Keratinocyte (primary cell): Measurements from ENCODE around the gene PTPDC1. TPM values are rescaled to one million over a fixed set of nuclear protein-coding genes. Genes with fewer than 3 reads are reported as not detected.

ENCODE experiments used
- DNase-seq: peaks from one replicate; pipeline ENCODE4 v3.0.0-alpha.2; 2011; ENCODE audit warnings: low read depth, missing footprints, low spot score
- FAIRE-seq: peaks from 2 replicates; lab custom pipeline; 2011; peaks lifted over from hg19 to GRCh38; lab: Jason Lieb, UNC
- H2AFZ ChIP-seq: 2 replicates; pipeline ENCODE4 v1.6.0; 2012; ENCODE audit warnings: low read length, control low read depth, inconsistent platforms; ENCODE audit not compliant: control insufficient read depth
- H3K27ac ChIP-seq: 2 replicates; pipeline ENCODE4 v1.5.1; 2011; ENCODE audit warnings: low read length; ENCODE audit not compliant: control insufficient read depth, insufficient read depth
- H3K27me3 ChIP-seq: 3 replicates; pipeline ENCODE4 v1.6.0; 2011; ENCODE audit warnings: low read length; ENCODE audit not compliant: control insufficient read depth, insufficient read depth; ENCODE audit errors: extremely low read depth
- H3K36me3 ChIP-seq, 2 experiments: 2 replicates in 1 of 2; 3 replicates in 1 of 2; pipeline ENCODE4 v1.5.1; 2011; ENCODE audit warnings: low read length in 2 of 2, mild to moderate bottlenecking in 1 of 2; ENCODE audit not compliant: control insufficient read depth in 2 of 2, insufficient read depth in 2 of 2; ENCODE audit errors: extremely low read depth in 1 of 2
- H3K4me1 ChIP-seq: 3 replicates; pipeline ENCODE4 v1.5.1; 2011; ENCODE audit warnings: low read length; ENCODE audit not compliant: control insufficient read depth, insufficient read depth; ENCODE audit errors: extremely low read depth
- H3K4me2 ChIP-seq: 3 replicates; pipeline ENCODE4 v1.6.0; 2011; ENCODE audit warnings: low read depth, low read length; ENCODE audit not compliant: control insufficient read depth, insufficient read depth; ENCODE audit errors: extremely low read depth
- H3K4me3 ChIP-seq, 3 experiments: fragments of 200-600 bp in 1 of 3; sonication (generic) in 1 of 3; 2 replicates in 2 of 3; 3 replicates in 1 of 3; pipeline ENCODE4 v1.5.1; 2011 to 2016; ENCODE audit warnings: low read length in 3 of 3, mild to moderate bottlenecking in 3 of 3, control low read depth in 2 of 3, inconsistent platforms in 1 of 3, low read depth in 1 of 3, mixed read lengths in 1 of 3, mixed run types in 1 of 3, moderate library complexity in 1 of 3; ENCODE audit not compliant: control insufficient read depth in 2 of 3, insufficient read depth in 2 of 3; ENCODE audit errors: extremely low read depth in 1 of 3
- H3K79me2 ChIP-seq: 2 replicates; pipeline ENCODE4 v1.6.0; 2012; ENCODE audit warnings: low read length; ENCODE audit not compliant: control insufficient read depth, insufficient read depth
- H3K9ac ChIP-seq: 3 replicates; pipeline ENCODE4 v1.6.0; 2011; ENCODE audit warnings: low read length; ENCODE audit not compliant: control insufficient read depth, insufficient read depth; ENCODE audit errors: extremely low read depth
- H3K9me1 ChIP-seq: 3 replicates; pipeline ENCODE4 v1.6.0; 2011; ENCODE audit warnings: low read length; ENCODE audit not compliant: control insufficient read depth, insufficient read depth; ENCODE audit errors: extremely low read depth
- H3K9me3 ChIP-seq: 2 replicates; pipeline ENCODE4 v1.5.1; 2012; ENCODE audit warnings: low read depth, low read length; ENCODE audit not compliant: control insufficient read depth
- H4K20me1 ChIP-seq: 3 replicates; pipeline ENCODE4 v1.6.0; 2011; ENCODE audit warnings: low read length; ENCODE audit not compliant: control insufficient read depth, insufficient read depth; ENCODE audit errors: extremely low read depth
- EZH2 ChIP-seq: IDR thresholded peaks from one replicate; pipeline ENCODE4 v1.6.1; 2012; ENCODE audit warnings: inconsistent platforms, mild to moderate bottlenecking, low read length, moderate library complexity
- dilution Hi-C: fragments of 300-500 bp; cut with MboI; formaldehyde crosslinking; loops from one replicate; pipeline ENCODE4 v1.7.0; 2020; ENCODE audit warnings: low sequenced_read_pairs; ENCODE audit not compliant: extremely low pct_ligation_motif_present
- polyA plus RNA-seq, 5 experiments: library from polyadenylated mRNA; depleted of rRNA in 3 of 5; stranded (reverse) in 3 of 5; stranded (forward) in 1 of 5; unstranded in 1 of 5; fragments of >200 nt; gene quantifications; 1 replicate in 1 of 5; 2 replicates in 3 of 5; 3 replicates in 1 of 5; pipeline versions ENCODE4 v1.2.1 to v1.2.3, GENCODE V29; 2011 to 2012; ENCODE audit warnings: missing spikeins in 2 of 5, low read depth in 1 of 5, low replicate concordance in 1 of 5
- TF ChIP-seq, protein P1 (sequence below), 3 experiments: IDR thresholded peaks in 1 of 3; conservative IDR thresholded peaks in 1 of 3; optimal IDR thresholded peaks in 1 of 3; 2 replicates in 2 of 3; 3 replicates in 1 of 3; pipeline versions ENCODE3 to v1.5.1; 2011; ENCODE audit warnings: low read length in 3 of 3, mild to moderate bottlenecking in 3 of 3, moderate library complexity in 2 of 3, control low read depth in 1 of 3, inconsistent platforms in 1 of 3; ENCODE audit not compliant: insufficient read depth in 2 of 3; ENCODE audit errors: extremely low read depth in 1 of 3

Gene PTPDC1
- polyA plus RNA-seq, 1 donor (not counting 4 experiments of a cell fraction or from before 2014, with no cell fraction given): 8.2 TPM

DNA sequence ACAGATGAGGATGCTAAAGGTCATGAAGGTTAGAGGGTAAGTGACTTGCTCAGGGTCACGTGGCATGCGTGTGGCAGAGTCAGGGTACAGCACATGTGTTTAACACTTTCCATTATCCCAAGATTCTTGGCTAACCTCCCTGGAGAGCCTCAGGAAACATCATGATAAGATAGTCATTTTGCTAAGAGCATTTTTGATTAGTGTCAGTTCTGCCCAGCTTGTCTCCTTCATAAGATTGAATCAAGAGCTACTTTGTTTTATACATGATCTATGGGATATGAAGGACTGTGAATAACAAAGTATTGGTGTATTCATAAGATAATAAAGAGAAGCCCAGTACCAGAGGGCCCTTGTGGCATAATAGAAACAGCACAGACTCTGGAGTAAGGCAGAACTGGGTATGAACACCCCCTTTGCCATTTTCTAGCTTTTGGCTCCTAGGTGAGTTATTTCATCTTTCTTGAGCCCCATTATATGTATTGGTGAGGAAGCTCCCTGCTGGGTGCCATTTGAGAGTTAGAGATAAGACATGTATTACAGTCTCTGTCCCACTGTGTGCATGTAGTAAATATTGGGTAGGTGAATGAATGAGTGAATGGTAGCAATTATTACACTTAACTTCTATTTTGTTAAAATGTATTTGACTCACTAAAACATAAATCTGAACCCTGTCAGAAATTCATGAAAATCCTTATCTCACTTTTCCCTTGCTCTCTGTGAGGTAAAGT lies 16.1 kb downstream of the PTPDC1 start:
- FAIRE-seq: no peak

GRCh38 chr9:94101162-94101853 lies 17.0 kb downstream of the PTPDC1 start:
- TF ChIP-seq, protein P1, sequence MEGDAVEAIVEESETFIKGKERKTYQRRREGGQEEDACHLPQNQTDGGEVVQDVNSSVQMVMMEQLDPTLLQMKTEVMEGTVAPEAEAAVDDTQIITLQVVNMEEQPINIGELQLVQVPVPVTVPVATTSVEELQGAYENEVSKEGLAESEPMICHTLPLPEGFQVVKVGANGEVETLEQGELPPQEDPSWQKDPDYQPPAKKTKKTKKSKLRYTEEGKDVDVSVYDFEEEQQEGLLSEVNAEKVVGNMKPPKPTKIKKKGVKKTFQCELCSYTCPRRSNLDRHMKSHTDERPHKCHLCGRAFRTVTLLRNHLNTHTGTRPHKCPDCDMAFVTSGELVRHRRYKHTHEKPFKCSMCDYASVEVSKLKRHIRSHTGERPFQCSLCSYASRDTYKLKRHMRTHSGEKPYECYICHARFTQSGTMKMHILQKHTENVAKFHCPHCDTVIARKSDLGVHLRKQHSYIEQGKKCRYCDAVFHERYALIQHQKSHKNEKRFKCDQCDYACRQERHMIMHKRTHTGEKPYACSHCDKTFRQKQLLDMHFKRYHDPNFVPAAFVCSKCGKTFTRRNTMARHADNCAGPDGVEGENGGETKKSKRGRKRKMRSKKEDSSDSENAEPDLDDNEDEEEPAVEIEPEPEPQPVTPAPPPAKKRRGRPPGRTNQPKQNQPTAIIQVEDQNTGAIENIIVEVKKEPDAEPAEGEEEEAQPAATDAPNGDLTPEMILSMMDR (optimal IDR thresholded peaks at IDR 0.05 in 1 of 3, IDR thresholded peaks at IDR 0.05 in 1 of 3, conservative IDR thresholded peaks at IDR 0.05 in 1 of 3; ENCODE audit: extremely low read depth in 1 of 3, insufficient read depth in 2 of 3, low read length in 3 of 3): no peak
- TF ChIP-seq EZH2: no peak
- dilution Hi-C loops: no loop called here
- Histone ChIP-seq H3K4me2 (no peak overlapping the region), H3K79me2 (no peaks in the 10 kb centered on the region), H2AFZ (no peak overlapping the region), H3K36me3 (no peaks in the 10 kb centered on the region), H3K27me3 (no peaks in the 10 kb centered on the region), H4K20me1 (peaks cover 3% of the 10 kb centered on the region), H3K9me1 (no peaks in the 10 kb centered on the region), H3K4me3 (no peak overlapping the region), H3K27ac (no peak overlapping the region), H3K4me1 (peaks cover 21% of the 10 kb centered on the region), H3K9ac (no peak overlapping the region), H3K9me3 (no peaks in the 10 kb centered on the region)
- FAIRE-seq (no peak), DNase-seq (no peak)

More for the DNA sequence above, 16.1 kb downstream of the PTPDC1 start:
- H3K27ac ChIP-seq: no peak overlapping the region
- DNase-seq: no peak
- H3K4me3 ChIP-seq: no peak overlapping the region
- peaks cover 27% of the 10 kb centered on the region for H3K4me1 ChIP-seq
- no peak overlapping the region for H3K4me2 ChIP-seq
- H3K9ac ChIP-seq: no peak overlapping the region
- H2AFZ ChIP-seq: no peak overlapping the region
- dilution Hi-C loops: no loop called here
- no peaks in the 10 kb centered on the region for H3K36me3 ChIP-seq
- H4K20me1 ChIP-seq: peaks cover 3% of the 10 kb centered on the region
- no peaks in the 10 kb centered on the region for H3K9me1 ChIP-seq
- H3K79me2 ChIP-seq: no peaks in the 10 kb centered on the region
- TF ChIP-seq, protein P1 (optimal IDR thresholded peaks at IDR 0.05 in 1 of 3, IDR thresholded peaks at IDR 0.05 in 1 of 3, conservative IDR thresholded peaks at IDR 0.05 in 1 of 3; ENCODE audit: extremely low read depth in 1 of 3, insufficient read depth in 2 of 3, low read length in 3 of 3): no peak
- TF ChIP-seq EZH2: no peak
- H3K9me3 ChIP-seq: no peaks in the 10 kb centered on the region
- no peaks in the 10 kb centered on the region for H3K27me3 ChIP-seq
